Measurements from ENCODE around the gene PCDH15. TPM values are rescaled to one million over a fixed set of nuclear protein-coding genes. Genes with fewer than 3 reads are reported as not detected.
A peak's percentile ranks its signal among the peaks of the same experiment; 100 is the strongest.

Gene PCDH15
- total RNA-seq, 1 experiment from 2014 or later, result 0.61 TPM

GRCh38 chr10:53978301-53978700 lies 822.7 kb downstream of the PCDH15 start:
- Mint-ChIP-seq H3K4me1 (peaks cover 4 to 12% of the 10 kb centered on the region in 2 experiments; a peak in 3 of 4 replicates), H3K4me3 (no peak overlapping the region), H3K27me3 (ENCODE audit: low read depth) (no peaks in the 10 kb centered on the region), H3K36me3 (ENCODE audit: insufficient read depth in 1 of 3, low read depth in 3 of 3) (peaks cover 2 to 4% (median 3%) of the 10 kb centered on the region in 3 experiments; a peak in 5 of 7 replicates), H3K27ac (no peak overlapping the region; a peak in 1 of 7 replicates), H3K9me3 (peaks cover 2 to 3% of the 10 kb centered on the region in 2 experiments; a peak in 3 of 5 replicates)
- H2BK5ac ChIP-seq (ENCODE audit: insufficient read length, low read length), result no peak overlapping the region
- H3K18ac ChIP-seq (ENCODE audit: insufficient read length, low read depth, low read length), result no peak overlapping the region
- H3K4me2 ChIP-seq (ENCODE audit: insufficient read depth, insufficient read length, low read length), result no peak overlapping the region
- H2BK12ac ChIP-seq (ENCODE audit: insufficient read length, low read depth, low read length), result no peak overlapping the region
- no peak overlapping the region for H2BK15ac ChIP-seq (ENCODE audit: low read depth, low read length)
- no peak overlapping the region for H3K56ac ChIP-seq (ENCODE audit: insufficient read length, low read depth, low read length)
- no peak overlapping the region for H2AK5ac ChIP-seq (ENCODE audit: insufficient read length, low read length)
- no peaks in the 10 kb centered on the region for H3K4me1 ChIP-seq (ENCODE audit: insufficient read depth, low read length)
- no peak overlapping the region for H3K27ac ChIP-seq (ENCODE audit: insufficient read length, low read depth, low read length)
- no peak for TF ChIP-seq CTCF (conservative IDR thresholded peaks at IDR 0.05)
- DNase-seq, result peak; percentile 36
- H4K20me1 ChIP-seq (ENCODE audit: control insufficient read depth, insufficient read depth, insufficient read length), result no peaks in the 10 kb centered on the region
- H3K23ac ChIP-seq (ENCODE audit: insufficient read length, low read depth, low read length), result no peak overlapping the region
- no peak overlapping the region for H2BK20ac ChIP-seq (ENCODE audit: low read depth, low read length, poor library complexity, severe bottlenecking)
- WGBS (ENCODE audit: extremely low coverage, insufficient read length, low lambda C conversion rate), result no CpG with 5 or more reads among the region's 3 CpGs
- H4K91ac ChIP-seq (ENCODE audit: insufficient read length, low read depth, low read length), result no peak overlapping the region
- no peak overlapping the region for H3T11ph ChIP-seq (ENCODE audit: low read length)
- no peak overlapping the region for H3K14ac ChIP-seq (ENCODE audit: insufficient read depth, low read length)
- H3K9me3 ChIP-seq (ENCODE audit: control insufficient read depth, low read depth, low read length), result no peaks in the 10 kb centered on the region
- no peak overlapping the region for H3K9ac ChIP-seq (ENCODE audit: extremely low read depth, insufficient read length, low read length)
- H4K8ac ChIP-seq (replicated peaks; ENCODE audit: insufficient read length, low read depth, low read length), result no peak overlapping the region
- H3K79me2 ChIP-seq (ENCODE audit: insufficient read depth, low read length), result no peaks in the 10 kb centered on the region
- no peak overlapping the region for H3K4ac ChIP-seq (ENCODE audit: low read depth, low read length)
- no peaks in the 10 kb centered on the region for H3K79me1 ChIP-seq (ENCODE audit: insufficient read depth, low read depth, low read length, poor library complexity, severe bottlenecking)
- H4K5ac ChIP-seq (ENCODE audit: insufficient read length, low read depth, low read length), result no peak overlapping the region
- no peak overlapping the region for H2BK120ac ChIP-seq (ENCODE audit: low read depth, low read length, poor library complexity, severe bottlenecking)
- H2AFZ ChIP-seq (ENCODE audit: low read length), result no peak overlapping the region
- H3K23me2 ChIP-seq (ENCODE audit: insufficient read length, low read depth, low read length, poor library complexity, severe bottlenecking), result no peaks in the 10 kb centered on the region
- no peaks in the 10 kb centered on the region for H3K27me3 ChIP-seq (ENCODE audit: insufficient read depth, low read length)

Data from H9 (cell line).